ENCODE measurements around the gene FAF1. TPM values are rescaled to one million over a fixed set of nuclear protein-coding genes. Genes with fewer than 3 reads are reported as not detected.
A peak's percentile ranks its signal among the peaks of the same experiment; 100 is the strongest.

FAF1 gene
- total and polyA plus RNA-seq, 2 donors (not counting 1 experiment from before 2014, with no cell fraction given): 39.6 to 40.0 TPM

DNA sequence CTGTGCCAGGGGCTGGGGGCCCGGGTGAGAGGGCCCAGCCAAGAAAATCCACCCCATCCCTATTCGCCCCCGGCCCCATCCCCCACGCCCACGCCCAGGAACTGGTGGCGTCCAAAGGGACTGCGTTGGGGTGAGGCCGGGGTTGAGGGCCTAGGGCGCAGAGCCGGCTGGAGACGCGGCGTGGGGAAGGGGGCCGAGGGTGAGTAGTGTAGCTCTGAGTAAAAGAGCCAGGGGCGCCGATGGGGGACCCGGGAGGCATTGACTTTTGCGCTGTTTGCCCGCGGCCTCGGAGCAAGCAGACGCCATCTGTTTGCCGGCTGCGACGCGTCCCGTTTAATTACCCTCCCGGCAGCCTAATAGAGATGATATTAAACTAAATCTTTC lies 533.4 kb downstream of the FAF1 start:
- H3K27ac ChIP-seq (ENCODE audit: insufficient read depth, low read length): no peak overlapping the region
- no peak for TF ChIP-seq EZH2 (IDR thresholded peaks at IDR 0.05; ENCODE audit: low read length, missing control alignments)
- TF ChIP-seq, protein P1, sequence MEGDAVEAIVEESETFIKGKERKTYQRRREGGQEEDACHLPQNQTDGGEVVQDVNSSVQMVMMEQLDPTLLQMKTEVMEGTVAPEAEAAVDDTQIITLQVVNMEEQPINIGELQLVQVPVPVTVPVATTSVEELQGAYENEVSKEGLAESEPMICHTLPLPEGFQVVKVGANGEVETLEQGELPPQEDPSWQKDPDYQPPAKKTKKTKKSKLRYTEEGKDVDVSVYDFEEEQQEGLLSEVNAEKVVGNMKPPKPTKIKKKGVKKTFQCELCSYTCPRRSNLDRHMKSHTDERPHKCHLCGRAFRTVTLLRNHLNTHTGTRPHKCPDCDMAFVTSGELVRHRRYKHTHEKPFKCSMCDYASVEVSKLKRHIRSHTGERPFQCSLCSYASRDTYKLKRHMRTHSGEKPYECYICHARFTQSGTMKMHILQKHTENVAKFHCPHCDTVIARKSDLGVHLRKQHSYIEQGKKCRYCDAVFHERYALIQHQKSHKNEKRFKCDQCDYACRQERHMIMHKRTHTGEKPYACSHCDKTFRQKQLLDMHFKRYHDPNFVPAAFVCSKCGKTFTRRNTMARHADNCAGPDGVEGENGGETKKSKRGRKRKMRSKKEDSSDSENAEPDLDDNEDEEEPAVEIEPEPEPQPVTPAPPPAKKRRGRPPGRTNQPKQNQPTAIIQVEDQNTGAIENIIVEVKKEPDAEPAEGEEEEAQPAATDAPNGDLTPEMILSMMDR (conservative IDR thresholded peaks at IDR 0.05 in 1 of 2, IDR thresholded peaks at IDR 0.05 in 1 of 2; ENCODE audit: low read depth in 1 of 2, low read length in 2 of 2): no peak
- H3K79me2 ChIP-seq (ENCODE audit: control insufficient read depth, insufficient read depth, low read length): no peaks in the 10 kb centered on the region
- no peak overlapping the region for H3K9ac ChIP-seq (ENCODE audit: insufficient read depth, low read length)
- DNase-seq (ENCODE audit: low read depth in 2 of 2): no peak
- no peak overlapping the region for H3K4me2 ChIP-seq (ENCODE audit: extremely low read depth, insufficient read depth, low read length)
- no peak overlapping the region for H3K4me3 ChIP-seq (replicated peaks in 1 of 4; ENCODE audit: control extremely low read depth in 1 of 4, insufficient read depth in 1 of 4, low read depth in 3 of 4, low read length in 4 of 4)
- no peaks in the 10 kb centered on the region for H3K9me3 ChIP-seq (ENCODE audit: control insufficient read depth, insufficient read depth, low read depth, low read length)
- no peaks in the 10 kb centered on the region for H3K4me1 ChIP-seq (ENCODE audit: control insufficient read depth, extremely low read depth, insufficient read depth, low read length)
- H4K20me1 ChIP-seq (ENCODE audit: control insufficient read depth, extremely low read depth, insufficient read depth, low read length): no peaks in the 10 kb centered on the region
- H2AFZ ChIP-seq (ENCODE audit: low read length): no peak overlapping the region
- H3K36me3 ChIP-seq (ENCODE audit: control insufficient read depth, insufficient read depth, low read length): no peaks in the 10 kb centered on the region
- peaks cover 97% of the 10 kb centered on the region for H3K27me3 ChIP-seq (ENCODE audit: control insufficient read depth, insufficient read depth, low read length)

DNA sequence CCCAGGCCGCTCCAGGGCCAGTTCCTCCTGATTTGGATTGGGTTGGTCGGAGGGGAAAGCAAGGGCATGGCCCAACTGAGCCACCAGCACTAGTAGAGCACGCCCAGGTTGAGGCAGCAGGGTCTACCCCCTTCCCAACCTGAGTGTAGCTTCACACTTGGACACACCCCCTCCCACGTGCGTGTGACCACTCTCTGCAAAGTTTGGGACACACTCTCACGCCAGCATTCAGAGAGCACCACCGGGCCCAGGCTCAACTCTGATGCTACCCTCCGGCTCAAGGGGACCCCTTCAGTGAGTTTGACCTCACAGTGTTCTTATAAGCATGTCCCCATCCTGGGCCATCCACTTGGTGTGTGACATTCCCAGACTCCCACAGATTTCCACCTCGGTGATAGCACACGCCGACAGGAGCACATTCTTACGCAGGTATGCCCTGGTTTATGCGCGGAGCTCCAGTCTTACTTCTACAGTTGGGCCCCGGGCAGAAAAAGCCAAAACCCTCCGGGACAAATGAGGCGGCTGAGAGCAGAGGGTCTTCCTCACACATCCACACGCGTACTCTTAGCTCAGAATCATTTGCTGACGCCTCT lies 533.9 kb downstream of the FAF1 start:
- Histone ChIP-seq H3K79me2 (ENCODE audit: control insufficient read depth, insufficient read depth, low read length) (no peaks in the 10 kb centered on the region), H3K4me3 (replicated peaks in 1 of 4; ENCODE audit: control extremely low read depth in 1 of 4, insufficient read depth in 1 of 4, low read depth in 3 of 4, low read length in 4 of 4) (no peak overlapping the region), H3K4me1 (ENCODE audit: control insufficient read depth, extremely low read depth, insufficient read depth, low read length) (no peaks in the 10 kb centered on the region), H3K9ac (ENCODE audit: insufficient read depth, low read length) (no peak overlapping the region), H4K20me1 (ENCODE audit: control insufficient read depth, extremely low read depth, insufficient read depth, low read length) (no peaks in the 10 kb centered on the region), H3K27ac (ENCODE audit: insufficient read depth, low read length) (no peak overlapping the region), H3K36me3 (ENCODE audit: control insufficient read depth, insufficient read depth, low read length) (no peaks in the 10 kb centered on the region), H3K4me2 (ENCODE audit: extremely low read depth, insufficient read depth, low read length) (no peak overlapping the region), H3K9me3 (ENCODE audit: control insufficient read depth, insufficient read depth, low read depth, low read length) (no peaks in the 10 kb centered on the region), H3K27me3 (ENCODE audit: control insufficient read depth, insufficient read depth, low read length) (peaks cover 97% of the 10 kb centered on the region), H2AFZ (ENCODE audit: low read length) (no peak overlapping the region)
- no peak for DNase-seq (ENCODE audit: low read depth in 2 of 2)
- peak; percentile 83 for TF ChIP-seq EZH2 (IDR thresholded peaks at IDR 0.05; ENCODE audit: low read length, missing control alignments)
- TF ChIP-seq, protein P1 (conservative IDR thresholded peaks at IDR 0.05 in 1 of 2, IDR thresholded peaks at IDR 0.05 in 1 of 2; ENCODE audit: low read depth in 1 of 2, low read length in 2 of 2): no peak

DNA sequence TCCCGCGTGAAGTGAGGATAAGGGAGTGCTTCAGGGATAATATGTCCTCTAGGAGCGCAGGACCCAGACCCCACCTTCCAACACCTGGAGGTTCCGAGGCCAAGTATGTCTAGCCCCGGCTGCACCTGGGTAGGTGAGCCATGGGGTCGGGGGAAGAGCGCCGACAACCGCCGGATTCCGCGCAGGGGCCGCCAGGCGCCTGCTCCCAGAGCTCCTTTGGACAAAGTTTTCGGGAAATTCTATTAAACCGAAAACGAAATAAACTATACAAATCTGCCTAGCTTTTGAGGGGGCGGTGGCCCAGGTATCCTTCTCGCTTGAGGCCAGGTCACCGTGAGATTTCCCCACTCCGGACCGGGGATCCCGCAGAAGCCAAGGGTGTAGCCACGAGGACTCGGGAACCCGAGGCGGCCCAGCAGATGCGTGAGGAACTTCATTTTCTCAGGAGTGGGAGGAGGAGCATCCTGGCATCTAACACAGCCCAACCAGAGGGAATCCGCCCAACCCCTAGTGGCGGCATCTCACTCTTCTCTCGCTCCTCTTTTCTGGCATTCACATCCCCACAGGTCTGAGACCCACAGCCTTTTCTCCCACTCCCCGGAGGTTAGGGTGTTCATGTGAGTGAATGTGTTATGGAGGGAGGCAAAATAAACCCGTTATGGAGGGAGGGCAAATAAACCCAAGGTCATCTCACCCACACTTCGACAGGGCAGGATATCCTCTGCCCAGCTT lies 534.5 kb downstream of the FAF1 start:
- Histone ChIP-seq H2AFZ (ENCODE audit: low read length) (no peak overlapping the region), H3K9ac (ENCODE audit: insufficient read depth, low read length) (no peak overlapping the region), H3K27me3 (ENCODE audit: control insufficient read depth, insufficient read depth, low read length) (peaks cover 97% of the 10 kb centered on the region), H3K4me2 (ENCODE audit: extremely low read depth, insufficient read depth, low read length) (no peak overlapping the region), H3K4me1 (ENCODE audit: control insufficient read depth, extremely low read depth, insufficient read depth, low read length) (no peaks in the 10 kb centered on the region), H3K9me3 (ENCODE audit: control insufficient read depth, insufficient read depth, low read depth, low read length) (no peaks in the 10 kb centered on the region), H3K36me3 (ENCODE audit: control insufficient read depth, insufficient read depth, low read length) (no peaks in the 10 kb centered on the region), H3K27ac (ENCODE audit: insufficient read depth, low read length) (no peak overlapping the region), H4K20me1 (ENCODE audit: control insufficient read depth, extremely low read depth, insufficient read depth, low read length) (no peaks in the 10 kb centered on the region), H3K79me2 (ENCODE audit: control insufficient read depth, insufficient read depth, low read length) (no peaks in the 10 kb centered on the region), H3K4me3 (replicated peaks in 1 of 4; ENCODE audit: control extremely low read depth in 1 of 4, insufficient read depth in 1 of 4, low read depth in 3 of 4, low read length in 4 of 4) (no peak overlapping the region)
- DNase-seq (ENCODE audit: low read depth in 2 of 2): no peak
- no peak for TF ChIP-seq EZH2 (IDR thresholded peaks at IDR 0.05; ENCODE audit: low read length, missing control alignments)
- TF ChIP-seq, protein P1 (conservative IDR thresholded peaks at IDR 0.05 in 1 of 2, IDR thresholded peaks at IDR 0.05 in 1 of 2; ENCODE audit: low read depth in 1 of 2, low read length in 2 of 2): no peak
